IMR-90 (cell line): Measurements from ENCODE around the gene ARHGDIA. TPM values are rescaled to one million over a fixed set of nuclear protein-coding genes. Genes with fewer than 3 reads are reported as not detected.

Experiments used
- ATAC-seq: fragments of 200-7000 bp; cut with Tn5 transposase; 2 replicates; pipeline ENCODE4 v1.9.1; 2020; ENCODE audit warnings: low read depth, mild to moderate bottlenecking, moderate library complexity
- BruUV-seq: library from RNA; stranded (reverse); fragments of 400-500 nt; replicated peaks from 2 replicates; lab custom pipeline; 2021; lab: Mats Ljungman, UMichigan
- CTCF ChIA-PET: fragments of 300-600 bp; formaldehyde crosslinking; extraction: SDS; loops from one replicate; lab custom pipeline; 2021; ENCODE audit warnings: antibody characterized with exemption; lab: Yijun Ruan, JAX
- POLR2A ChIA-PET: fragments of 300-600 bp; sonication (Branson Sonifier 250); formaldehyde crosslinking; loops from one replicate; lab custom pipeline; 2022; ENCODE audit warnings: antibody characterized with exemption; ENCODE audit not compliant: unreplicated experiment; lab: Charles Lee
- DNase-seq: peaks from one replicate; pipeline ENCODE4 v3.0.0; 2013
- H2AFZ ChIP-seq: replicated peaks from 2 replicates; pipeline ENCODE3; 2013; ENCODE audit warnings: low read length, mild to moderate bottlenecking; ENCODE audit not compliant: poor library complexity
- H2AK5ac ChIP-seq: 2 replicates; pipeline ENCODE4 v1.6.1; 2013; ENCODE audit warnings: low read depth, low read length, inconsistent platforms
- H2AK9ac ChIP-seq: replicated peaks from 2 replicates; pipeline ENCODE3; 2013; ENCODE audit warnings: mild to moderate bottlenecking, low read depth, low read length, moderate library complexity; ENCODE audit not compliant: poor library complexity
- H2BK120ac ChIP-seq: 2 replicates; pipeline ENCODE4 v1.6.1; 2013; ENCODE audit warnings: low read depth, low read length, inconsistent platforms
- H2BK15ac ChIP-seq: 3 replicates; pipeline ENCODE4 v1.6.1; 2013; ENCODE audit warnings: low read depth, low read length, inconsistent platforms
- H2BK20ac ChIP-seq: 2 replicates; pipeline ENCODE4 v1.6.1; 2013; ENCODE audit warnings: low read depth, mild to moderate bottlenecking, inconsistent platforms, low read length, moderate library complexity
- H2BK5ac ChIP-seq: 2 replicates; pipeline ENCODE4 v1.6.1; 2013; ENCODE audit warnings: mild to moderate bottlenecking, low read depth, low read length, inconsistent platforms; ENCODE audit not compliant: poor library complexity, severe bottlenecking
- H3K14ac ChIP-seq: replicated peaks from 2 replicates; pipeline ENCODE4 v1.6.1; 2013; ENCODE audit warnings: low read depth, low read length, inconsistent platforms
- H3K18ac ChIP-seq: 2 replicates; pipeline ENCODE4 v1.6.1; 2013; ENCODE audit warnings: low read depth, low read length, control low read depth
- H3K23ac ChIP-seq: 2 replicates; pipeline ENCODE4 v1.6.1; 2013; ENCODE audit warnings: low read depth, low read length, inconsistent platforms
- H3K27ac ChIP-seq: 2 replicates; pipeline ENCODE4 v1.5.1; 2013; ENCODE audit warnings: mild to moderate bottlenecking, control low read depth, low read length; ENCODE audit not compliant: insufficient read depth
- H3K27me3 ChIP-seq: 2 replicates; pipeline ENCODE4 v1.6.1; 2013; ENCODE audit warnings: low read length; ENCODE audit not compliant: control insufficient read depth, insufficient read depth
- H3K36me3 ChIP-seq: 2 replicates; pipeline ENCODE4 v1.6.1; 2013; ENCODE audit warnings: low read length, mixed read lengths; ENCODE audit not compliant: control insufficient read depth, insufficient read depth
- H3K4ac ChIP-seq: 2 replicates; pipeline ENCODE4 v1.6.1; 2013; ENCODE audit warnings: low read depth, low read length, inconsistent platforms
- H3K4me1 ChIP-seq: 2 replicates; pipeline ENCODE4 v1.6.1; 2013; ENCODE audit warnings: low read length, mixed read lengths; ENCODE audit not compliant: control insufficient read depth, insufficient read depth
- H3K4me2 ChIP-seq: 2 replicates; pipeline ENCODE4 v1.6.1; 2013; ENCODE audit warnings: low read depth, mild to moderate bottlenecking, control low read depth, low read length, moderate library complexity
- H3K4me3 ChIP-seq: 2 replicates; pipeline ENCODE4 v1.5.1; 2013; ENCODE audit warnings: low read depth, mild to moderate bottlenecking, control low read depth, low read length, moderate library complexity; ENCODE audit not compliant: insufficient read depth
- H3K56ac ChIP-seq: 2 replicates; pipeline ENCODE4 v1.6.1; 2013; ENCODE audit warnings: low read length, inconsistent platforms; ENCODE audit not compliant: insufficient read depth; ENCODE audit errors: extremely low read depth
- H3K79me1 ChIP-seq, 2 experiments: 2 replicates each; pipeline ENCODE4 v1.6.1; 2013; ENCODE audit warnings: low read length in 2 of 2, inconsistent platforms in 1 of 2, low read depth in 1 of 2
- H3K9ac ChIP-seq: 2 replicates; pipeline ENCODE4 v1.6.1; 2013; ENCODE audit warnings: low read depth, low read length, control low read depth
- H3K9me1 ChIP-seq: 2 replicates; pipeline ENCODE4 v1.6.1; 2013; ENCODE audit warnings: low read length, inconsistent platforms; ENCODE audit not compliant: insufficient read depth
- H3K9me3 ChIP-seq: 2 replicates; pipeline ENCODE4 v1.6.1; 2013; ENCODE audit warnings: low read length; ENCODE audit not compliant: control insufficient read depth, insufficient read depth
- H4K20me1 ChIP-seq: 2 replicates; pipeline ENCODE4 v1.6.1; 2013; ENCODE audit warnings: low read length, inconsistent platforms; ENCODE audit not compliant: insufficient read depth
- H4K5ac ChIP-seq: 2 replicates; pipeline ENCODE4 v1.6.1; 2013; ENCODE audit warnings: mild to moderate bottlenecking, low read depth, low read length, control low read depth
- H4K8ac ChIP-seq, 2 experiments: 2 replicates each; pipeline ENCODE4 v1.6.1; 2013; ENCODE audit warnings: low read depth in 2 of 2, low read length in 2 of 2, control low read depth in 1 of 2, inconsistent platforms in 1 of 2
- H4K91ac ChIP-seq: 2 replicates; pipeline ENCODE4 v1.6.1; 2013; ENCODE audit warnings: low read depth, low read length, inconsistent platforms; ENCODE audit not compliant: insufficient read depth
- MAZ ChIP-seq: IDR thresholded peaks from 2 replicates; pipeline ENCODE4 v1.6.1; 2012; ENCODE audit warnings: low read depth, mild to moderate bottlenecking, low read length, improper control_type of control experiment, moderate library complexity, borderline replicate concordance
- WGBS, 2 experiments: methylation state at CpG; one replicate each; pipeline versions ENCODE4 v1.1.5 to v1.1.7; 2013; ENCODE audit warnings: missing lambda C conversion rate in 2 of 2; ENCODE audit not compliant: insufficient read length in 1 of 2; ENCODE audit errors: extremely low coverage in 2 of 2; 5-methylcytosine and 5-hydroxymethylcytosine counted together
- dilution Hi-C: fragments of 300-500 bp; cut with HindIII; formaldehyde crosslinking; loops from one replicate; pipeline ENCODE4 v1.14.3; 2018; ENCODE audit warnings: low sequenced_read_pairs; ENCODE audit not compliant: unreplicated experiment
- in situ Hi-C: fragments of 300-500 bp; cut with MboI; formaldehyde crosslinking; loops from 3 replicates; pipeline ENCODE4 v1.14.3; 2019; ENCODE audit warnings: low sequenced_read_pairs, inconsistent platforms, mixed read lengths
- intact Hi-C: fragments of 100-400 bp; cut with micrococcal nuclease; formaldehyde crosslinking; loops from 2 replicates; pipeline ENCODE4 v1.10.0; 2022
- polyA plus RNA-seq, 3 experiments: library from polyadenylated mRNA; depleted of rRNA; stranded (reverse); fragments of >200 nt; gene quantifications; 2 replicates each; pipeline ENCODE4 v1.2.3, GENCODE V29; 2012; ENCODE audit warnings: low replicate concordance in 1 of 3
- total RNA-seq: library from RNA; depleted of rRNA; stranded (reverse); fragments of >200 nt; gene quantifications from 2 replicates; pipeline ENCODE4 v1.2.3, GENCODE V29; 2012
- TF ChIP-seq, protein P1 (sequence below): conservative IDR thresholded peaks from 2 replicates; pipeline ENCODE4 v1.5.1; 2012; ENCODE audit warnings: mild to moderate bottlenecking, low read depth, low read length, improper control_type of control experiment
- TF ChIP-seq, protein P2 (sequence below): fragments of 150-350 bp; IDR thresholded peaks from 2 replicates; pipeline ENCODE4 v1.6.1; 2017; ENCODE audit warnings: mild to moderate bottlenecking, antibody characterized with exemption, low read length, low read depth

ARHGDIA gene
- total and polyA plus RNA-seq, 2 of the 4 experiments (the other 2 are of a cell fraction) = 62.7 to 362 TPM

DNA sequence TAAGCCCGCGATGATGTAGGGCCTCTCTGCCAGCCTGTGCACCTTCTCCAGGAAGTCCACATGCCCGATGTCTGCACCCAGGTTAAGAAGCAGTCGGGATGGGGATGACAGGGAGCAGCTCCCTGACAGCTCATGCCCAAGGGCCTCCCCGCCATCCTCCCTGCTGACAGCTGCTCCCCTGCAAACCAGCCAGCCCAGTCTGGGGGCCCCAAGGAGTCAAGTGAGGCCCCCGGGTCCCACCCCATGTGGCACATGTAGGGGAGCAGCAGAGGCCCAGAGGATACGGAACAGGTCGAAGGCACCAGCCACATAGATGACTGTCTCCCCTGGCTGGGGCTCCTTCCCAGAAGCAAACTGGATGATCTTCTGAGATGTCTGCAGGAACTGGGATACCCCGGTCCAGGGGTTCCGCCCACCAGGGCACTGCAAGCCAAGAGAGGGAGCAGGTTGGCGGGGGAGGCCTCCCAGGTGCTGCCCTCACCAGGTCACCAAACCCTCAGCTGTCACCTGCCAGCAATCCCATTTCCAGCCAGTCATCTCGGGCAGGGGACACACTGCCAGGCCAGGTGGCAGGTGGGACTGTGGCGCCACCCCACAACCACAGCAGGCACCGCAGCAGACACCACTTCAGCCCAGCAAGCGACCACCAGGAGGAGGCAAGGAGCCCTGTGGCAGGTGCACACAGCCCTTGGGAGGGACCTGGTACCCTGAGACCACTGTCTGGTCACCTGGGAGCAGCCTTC, 35.5 kb upstream of the ARHGDIA start:
- H3K9ac ChIP-seq = no peak overlapping the region
- H3K14ac ChIP-seq = no peak overlapping the region
- in situ Hi-C loops (no loop called here), dilution Hi-C loops (no loop called here), intact Hi-C loops (no loop called here)
- H2BK120ac ChIP-seq = no peak overlapping the region
- WGBS, 2 experiments = 90% methylated on average over 5 of the region's 15 CpGs; no CpG with 5 or more reads in 1 of the 2 experiments
- H2BK5ac ChIP-seq = no peak overlapping the region
- H3K9me3 ChIP-seq = no peaks in the 10 kb centered on the region
- peaks cover 14% of the 10 kb centered on the region; the same call in 1 of the 2 replicates for H3K36me3 ChIP-seq
- 0 out of 2 replicates have a peak, but pooled peaks cover 4% of the 10 kb centered on the region for H3K9me1 ChIP-seq
- H3K4ac ChIP-seq = no peak overlapping the region
- CTCF ChIA-PET = no interaction called here
- H3K79me1 ChIP-seq = peaks cover 0 to 15% of the 10 kb centered on the region in 2 experiments; a peak in 2 of 4 replicates
- no peak overlapping the region for H2BK20ac ChIP-seq
- TF ChIP-seq, protein P1, sequence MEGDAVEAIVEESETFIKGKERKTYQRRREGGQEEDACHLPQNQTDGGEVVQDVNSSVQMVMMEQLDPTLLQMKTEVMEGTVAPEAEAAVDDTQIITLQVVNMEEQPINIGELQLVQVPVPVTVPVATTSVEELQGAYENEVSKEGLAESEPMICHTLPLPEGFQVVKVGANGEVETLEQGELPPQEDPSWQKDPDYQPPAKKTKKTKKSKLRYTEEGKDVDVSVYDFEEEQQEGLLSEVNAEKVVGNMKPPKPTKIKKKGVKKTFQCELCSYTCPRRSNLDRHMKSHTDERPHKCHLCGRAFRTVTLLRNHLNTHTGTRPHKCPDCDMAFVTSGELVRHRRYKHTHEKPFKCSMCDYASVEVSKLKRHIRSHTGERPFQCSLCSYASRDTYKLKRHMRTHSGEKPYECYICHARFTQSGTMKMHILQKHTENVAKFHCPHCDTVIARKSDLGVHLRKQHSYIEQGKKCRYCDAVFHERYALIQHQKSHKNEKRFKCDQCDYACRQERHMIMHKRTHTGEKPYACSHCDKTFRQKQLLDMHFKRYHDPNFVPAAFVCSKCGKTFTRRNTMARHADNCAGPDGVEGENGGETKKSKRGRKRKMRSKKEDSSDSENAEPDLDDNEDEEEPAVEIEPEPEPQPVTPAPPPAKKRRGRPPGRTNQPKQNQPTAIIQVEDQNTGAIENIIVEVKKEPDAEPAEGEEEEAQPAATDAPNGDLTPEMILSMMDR = 0 out of 2 replicates have a peak, but pooled peaks have one; percentile 5
- TF ChIP-seq MAZ = no peak
- TF ChIP-seq, protein P2, sequence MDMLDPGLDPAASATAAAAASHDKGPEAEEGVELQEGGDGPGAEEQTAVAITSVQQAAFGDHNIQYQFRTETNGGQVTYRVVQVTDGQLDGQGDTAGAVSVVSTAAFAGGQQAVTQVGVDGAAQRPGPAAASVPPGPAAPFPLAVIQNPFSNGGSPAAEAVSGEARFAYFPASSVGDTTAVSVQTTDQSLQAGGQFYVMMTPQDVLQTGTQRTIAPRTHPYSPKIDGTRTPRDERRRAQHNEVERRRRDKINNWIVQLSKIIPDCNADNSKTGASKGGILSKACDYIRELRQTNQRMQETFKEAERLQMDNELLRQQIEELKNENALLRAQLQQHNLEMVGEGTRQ = no peak
- H3K56ac ChIP-seq = no peak overlapping the region
- H2AK5ac ChIP-seq = no peak overlapping the region
- peak overlapping the region; percentile 40 for H2AFZ ChIP-seq
- H3K4me3 ChIP-seq = no peak overlapping the region
- POLR2A ChIA-PET = no interaction called here
- H4K91ac ChIP-seq = no peak overlapping the region
- BruUV-seq = no TSS peak
- no peak overlapping the region for H3K18ac ChIP-seq
- no peak overlapping the region for H4K5ac ChIP-seq
- no peak overlapping the region for H4K8ac ChIP-seq
- no peaks in the 10 kb centered on the region for H3K27me3 ChIP-seq
- H3K4me1 ChIP-seq = peaks cover 6% of the 10 kb centered on the region
- H2BK15ac ChIP-seq = no peak overlapping the region
- no peak overlapping the region for H3K23ac ChIP-seq
- peaks cover 8% of the 10 kb centered on the region for H4K20me1 ChIP-seq
- ATAC-seq (no peak), DNase-seq (no peak)
- no peak overlapping the region for H2AK9ac ChIP-seq
- no peak overlapping the region for H3K27ac ChIP-seq
- H3K4me2 ChIP-seq = no peak overlapping the region
